ENCODE measurements around the gene ADAMTS8.
A peak's percentile ranks its signal among the peaks of the same experiment; 100 is the strongest.

The ADAMTS8 gene

DNA sequence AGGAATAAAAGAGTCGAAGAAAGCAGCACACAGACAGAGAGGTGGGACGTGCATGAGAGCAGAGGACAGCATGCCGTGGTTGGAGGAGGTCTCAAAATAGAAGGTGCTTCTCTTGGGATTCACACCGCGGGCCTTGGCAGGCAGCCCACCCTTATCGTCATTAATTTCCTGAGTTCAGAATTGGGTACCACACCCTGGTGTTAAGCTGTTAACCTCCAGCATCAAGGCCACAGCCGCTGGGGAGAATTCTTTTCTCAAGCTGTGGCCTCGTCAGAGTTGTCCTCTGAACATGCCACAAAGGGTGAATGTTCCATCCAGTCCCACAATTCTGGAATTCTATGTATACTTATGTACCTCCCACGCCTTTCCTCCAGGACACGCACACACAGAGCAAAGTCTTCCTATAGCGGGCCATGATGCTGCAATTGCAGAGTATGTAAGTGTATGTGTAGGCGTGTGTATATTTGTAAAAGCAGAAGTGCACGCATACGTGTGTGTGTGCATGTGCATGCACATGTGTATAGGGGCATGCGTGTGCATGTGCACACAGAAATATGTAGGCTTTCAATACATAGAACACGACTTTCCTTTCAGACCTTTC lies 39.0 kb downstream of the ADAMTS8 start:
- peak; percentile 51 for DNase-seq

DNA sequence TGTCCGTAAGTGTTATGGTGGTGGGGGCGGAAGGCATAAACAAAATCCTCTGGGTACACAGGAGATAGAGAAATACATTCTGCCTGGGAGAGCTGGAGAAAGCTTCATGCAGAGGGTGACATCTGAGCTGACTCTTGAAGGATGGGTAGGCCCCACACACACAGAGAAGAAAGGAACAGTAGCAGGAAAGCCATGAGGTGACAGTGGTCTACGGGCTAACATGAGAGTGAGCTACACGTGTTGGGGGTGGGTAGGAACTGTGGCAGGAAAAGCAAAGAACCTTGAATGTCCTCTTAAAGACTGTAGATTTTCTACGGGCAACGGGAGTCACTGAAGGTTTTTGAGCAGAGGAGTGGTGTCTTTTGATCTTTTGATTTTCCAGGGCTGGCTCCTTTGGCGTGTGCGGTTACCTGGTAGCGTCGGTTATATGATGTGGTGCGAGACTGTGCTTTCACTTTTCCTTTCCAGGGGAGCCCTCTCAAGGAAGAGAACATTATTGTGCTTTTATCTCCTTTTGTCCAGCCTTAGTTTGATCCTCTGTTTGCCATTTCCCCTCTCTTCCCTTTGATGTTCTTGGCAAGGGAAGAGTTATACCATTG lies 39.7 kb downstream of the ADAMTS8 start:
- DNase-seq: no peak

DNA sequence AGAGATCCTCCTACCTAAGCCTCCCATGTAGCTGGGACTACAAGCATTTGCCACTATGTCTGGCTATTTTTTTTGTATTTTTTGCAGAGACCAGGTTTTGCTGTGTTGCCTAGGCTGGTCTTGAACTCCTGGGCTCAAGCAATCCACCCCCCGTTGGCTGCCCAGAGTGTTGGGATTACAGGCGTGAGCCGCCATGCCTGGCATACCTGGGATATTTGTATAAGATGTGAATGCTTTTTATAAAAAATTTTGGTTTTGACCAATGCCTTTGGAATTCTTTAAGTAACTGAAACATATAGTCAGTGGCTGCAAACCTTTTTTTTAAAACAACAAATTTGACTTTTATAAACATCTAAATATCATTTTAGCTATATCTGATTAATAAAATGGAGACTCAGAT lies 42.4 kb downstream of the ADAMTS8 start:
- DNase-seq: no peak

DNA sequence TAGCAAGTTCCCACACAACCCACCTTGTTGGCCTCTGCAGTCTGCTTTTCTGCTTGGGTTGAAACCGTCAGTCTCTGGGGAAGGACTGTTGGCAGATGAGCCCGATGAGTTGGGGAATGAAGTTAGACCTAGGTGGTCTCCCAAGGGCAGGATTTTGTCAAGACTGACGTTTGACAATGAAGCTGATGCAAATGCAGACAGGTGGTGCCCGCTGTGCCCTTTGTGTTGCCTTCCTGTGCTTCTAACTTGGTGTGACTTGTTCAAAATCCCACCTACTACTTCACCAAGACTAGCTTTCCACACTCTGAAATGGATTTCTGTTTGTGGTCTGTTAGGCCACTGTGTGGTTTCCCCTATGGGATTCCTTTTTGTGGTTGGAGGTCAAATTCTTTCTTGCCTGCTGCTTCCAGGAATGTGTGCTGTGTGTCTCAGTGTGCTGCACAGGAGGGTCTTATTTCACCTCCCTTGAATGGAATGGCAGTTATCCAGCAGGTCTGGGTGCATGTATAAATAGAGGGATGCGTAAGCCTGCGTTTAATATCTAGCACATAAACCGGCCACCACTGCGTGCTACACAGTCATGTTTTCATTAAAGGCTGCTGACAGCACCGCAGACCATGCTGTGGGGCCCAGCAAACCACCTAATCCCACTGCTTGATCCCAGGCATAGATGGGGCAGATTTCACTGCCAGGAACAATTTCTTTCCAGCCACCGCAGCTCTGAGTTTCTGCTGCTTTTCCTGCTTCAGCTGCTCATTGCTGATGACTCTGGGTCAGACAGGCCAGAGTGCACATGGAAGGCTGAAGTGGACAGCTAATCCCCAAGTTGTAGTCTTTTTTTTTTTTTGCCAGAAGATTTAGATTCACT lies 44.8 kb downstream of the ADAMTS8 start:
- peak; percentile 22 for DNase-seq

DNA sequence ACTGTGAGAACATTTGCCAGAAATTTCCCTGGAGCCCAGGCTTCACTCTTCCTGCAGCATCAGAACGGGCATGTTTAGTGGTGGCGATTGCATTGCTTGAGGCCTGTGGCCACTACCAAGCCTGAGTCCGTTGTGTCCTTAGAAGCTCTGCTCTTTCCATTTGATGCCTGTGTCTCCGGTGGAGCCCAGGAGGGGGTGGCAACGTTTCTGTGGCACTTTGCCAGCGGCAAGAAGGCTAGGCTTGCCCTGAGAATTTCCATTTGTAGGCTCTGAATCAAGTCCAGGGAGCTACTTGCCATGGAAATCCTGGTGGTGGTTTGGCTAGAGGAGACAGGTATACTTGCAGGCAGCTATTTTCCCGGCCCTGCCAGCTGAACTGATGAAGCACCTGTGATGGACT lies 47.1 kb downstream of the ADAMTS8 start:
- no peak for DNase-seq

DNA sequence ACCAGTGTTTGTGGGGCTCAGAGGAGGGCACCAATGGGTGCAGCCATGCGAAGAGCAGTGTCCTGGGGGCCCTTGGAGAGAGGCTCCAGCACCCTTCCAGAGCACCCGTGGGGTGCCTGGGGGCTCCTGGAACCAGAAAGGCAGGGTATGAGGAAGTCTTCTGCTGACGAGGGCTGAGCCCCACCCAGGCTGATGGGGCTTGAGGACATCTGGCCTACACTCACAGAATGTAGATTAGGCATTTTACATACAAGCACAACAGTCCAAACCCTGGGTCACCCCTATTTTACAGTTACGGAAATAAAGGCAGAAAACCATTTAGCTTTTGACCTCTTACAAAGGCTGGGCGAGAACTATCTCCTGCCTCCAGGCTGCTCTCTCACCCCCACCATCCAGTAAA lies 47.6 kb downstream of the ADAMTS8 start:
- DNase-seq: no peak

DNA sequence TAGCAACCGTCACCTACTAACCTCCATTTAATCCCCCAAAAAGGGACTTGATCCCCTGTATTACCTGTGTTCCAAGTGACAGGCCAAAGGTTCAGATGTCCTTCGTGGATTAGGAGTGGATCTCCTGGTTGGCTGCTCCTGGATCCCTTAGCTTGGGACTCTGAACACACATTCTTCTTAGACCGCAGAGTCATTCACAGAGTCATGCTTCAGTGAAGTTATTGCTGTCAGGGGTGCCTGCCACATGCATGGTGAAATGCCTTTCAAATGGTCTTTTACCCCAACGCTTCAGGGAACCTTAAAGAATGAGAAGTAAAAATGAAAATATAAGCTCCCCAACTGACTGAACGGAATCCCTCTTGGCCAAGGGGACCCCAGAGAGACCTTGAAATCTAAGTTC lies 49.1 kb downstream of the ADAMTS8 start:
- no peak for DNase-seq

DNA sequence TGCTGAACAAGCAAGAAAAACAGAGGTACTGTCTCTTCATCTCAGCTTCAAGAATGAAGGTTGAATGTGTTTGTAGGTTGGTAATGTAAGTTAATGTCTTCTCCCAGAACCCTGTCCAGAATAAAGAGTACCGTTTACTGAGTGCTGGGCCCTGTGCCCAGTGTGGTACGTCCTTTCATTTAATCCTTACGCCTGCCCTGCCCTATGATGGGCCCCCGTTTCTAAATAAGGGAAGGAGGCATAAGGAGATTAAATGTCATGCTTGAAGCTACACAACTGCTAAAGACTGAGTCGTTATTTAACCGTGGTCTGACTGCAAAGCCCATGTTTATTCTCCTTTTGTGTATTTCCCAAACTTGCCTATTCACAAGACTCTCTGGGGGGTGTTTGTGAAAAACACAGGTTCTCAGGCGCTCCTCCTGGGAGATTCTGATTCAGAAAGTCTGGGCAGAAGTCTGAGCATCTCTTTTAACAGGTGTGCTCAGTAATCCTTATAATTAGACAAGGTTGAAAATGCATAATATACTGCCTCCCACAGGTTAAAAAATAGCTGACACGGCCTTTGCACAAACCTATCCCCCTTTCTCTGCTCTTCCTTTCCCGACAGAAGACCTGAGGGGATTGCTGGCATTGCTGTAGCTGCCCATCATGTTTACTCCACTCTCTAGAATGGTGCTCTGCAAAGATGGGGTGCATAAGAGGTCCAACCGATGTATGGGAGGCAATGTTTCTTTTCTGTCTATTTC lies 57.4 kb downstream of the ADAMTS8 start:
- DNase-seq: peak; percentile 13

DNA sequence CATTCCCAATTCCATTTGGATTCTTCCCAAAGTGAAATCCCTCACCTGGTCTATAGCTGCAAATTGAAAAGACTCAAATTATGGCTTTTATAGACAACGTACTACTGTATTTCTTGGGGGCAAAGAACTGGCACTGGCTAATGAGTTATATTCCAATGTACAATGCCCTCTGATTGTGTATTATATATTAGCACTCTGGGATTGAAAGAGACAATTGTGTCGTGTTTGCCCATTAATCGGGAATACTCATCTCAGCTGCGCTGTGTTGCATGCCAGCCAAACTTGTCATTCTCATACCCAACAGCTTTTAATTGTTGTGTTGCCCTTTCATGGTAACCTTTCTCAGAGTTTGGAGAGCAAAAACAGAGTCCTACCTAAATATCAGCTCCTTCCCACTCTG lies 58.7 kb downstream of the ADAMTS8 start:
- DNase-seq: no peak

DNA sequence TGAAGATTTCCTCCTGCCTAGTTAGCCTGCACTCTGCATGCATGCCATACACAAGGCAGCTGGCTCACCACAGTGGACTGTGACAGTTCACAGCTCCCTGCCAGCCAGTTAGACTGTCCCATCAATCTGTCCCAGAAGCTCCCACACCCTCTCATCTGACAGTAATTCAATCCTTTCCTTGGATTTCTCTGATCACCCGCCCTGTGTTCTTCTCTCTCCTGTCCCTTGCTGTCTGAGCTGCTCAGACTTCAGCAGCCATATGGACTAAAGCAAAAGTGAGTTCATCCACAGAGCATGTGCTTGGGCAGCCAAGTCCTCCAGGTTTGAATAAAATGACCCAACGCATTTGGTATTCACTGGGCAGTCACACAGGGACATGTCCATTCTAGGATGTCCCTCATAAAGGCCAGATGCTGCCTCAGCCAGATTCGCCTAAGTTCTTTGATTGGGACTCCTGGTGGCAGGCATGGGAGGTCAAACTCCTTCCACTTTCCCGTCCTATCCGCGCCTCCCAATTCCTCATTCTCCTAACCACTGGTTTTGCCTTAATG lies 59.2 kb downstream of the ADAMTS8 start:
- no peak for DNase-seq

DNA sequence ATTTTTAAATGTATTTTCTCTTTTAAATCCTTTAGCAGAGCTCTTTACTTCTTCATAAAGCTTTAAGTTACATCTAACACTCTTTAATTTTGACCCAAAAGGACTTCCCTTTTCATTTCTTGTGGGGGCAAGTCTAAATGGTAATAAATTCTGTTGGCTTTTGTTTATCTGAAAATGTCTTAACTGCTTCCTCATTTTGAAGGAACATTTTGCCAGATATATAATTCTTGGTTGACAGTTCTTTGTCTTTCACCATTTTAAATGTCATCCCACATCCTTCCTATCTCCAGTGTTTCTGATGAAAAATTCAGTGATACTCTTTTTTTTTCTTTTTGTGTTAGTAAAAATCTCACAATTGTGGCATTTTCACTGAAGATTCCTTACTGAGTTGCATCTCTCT lies 69.0 kb downstream of the ADAMTS8 start:
- DNase-seq: peak; percentile 58

DNA sequence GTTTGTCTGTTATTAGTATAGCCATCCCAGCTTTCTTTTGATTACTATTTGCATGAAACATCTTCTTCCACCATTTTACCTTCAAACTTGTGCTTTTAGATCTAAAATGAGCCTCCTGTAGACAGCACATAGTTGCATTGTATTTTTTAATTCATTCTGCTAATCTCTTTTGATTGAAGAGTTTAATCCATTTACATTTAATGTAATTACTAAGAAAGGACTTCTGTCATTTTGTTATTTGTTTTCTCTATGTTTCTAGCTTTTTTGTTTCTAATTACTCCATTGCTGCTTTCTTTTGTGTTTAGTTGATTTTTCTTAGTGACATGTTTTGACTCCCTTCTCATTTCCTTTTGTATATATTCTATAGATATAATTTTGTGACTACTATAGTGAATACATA lies 70.0 kb downstream of the ADAMTS8 start:
- no peak for DNase-seq
